ENCODE measurements around the gene RAB3C. TPM values are rescaled to one million over a fixed set of nuclear protein-coding genes. Genes with fewer than 3 reads are reported as not detected.

RAB3C gene
- total RNA-seq, 1 donor from 2014 or later, result 0.45 TPM

DNA sequence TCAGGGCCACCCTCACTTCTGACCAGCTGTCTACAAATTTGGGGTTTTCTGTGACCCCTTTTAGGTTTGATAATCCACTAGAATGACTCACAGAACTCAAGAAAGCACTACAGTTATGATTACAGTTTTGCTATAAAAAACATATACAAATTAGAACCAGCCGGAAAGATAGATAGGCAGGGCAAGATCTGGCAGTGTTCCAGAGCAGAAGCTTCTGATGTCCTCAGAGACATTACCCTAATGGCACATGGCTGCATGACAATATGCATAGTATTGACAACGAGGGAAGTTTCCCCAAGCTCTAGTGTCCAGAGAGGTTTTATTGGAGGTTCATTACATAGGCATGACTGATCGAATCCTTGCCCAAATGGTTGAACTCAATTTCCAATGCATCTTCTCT is 158.1 kb downstream of the RAB3C start:
- no peaks in the 10 kb centered on the region for H3K4me1 ChIP-seq (ENCODE audit: insufficient read depth, low read length)
- no peak overlapping the region for H2AFZ ChIP-seq (ENCODE audit: low read depth, low read length)
- H3K27me3 Mint-ChIP-seq (ENCODE audit: low read depth, unreplicated experiment), result no peaks in the 10 kb centered on the region
- no peak for TF ChIP-seq CTCF (IDR thresholded peaks at IDR 0.05; ENCODE audit: insufficient read depth, low read depth, low read length)
- TF ChIP-seq EZH2 (IDR thresholded peaks at IDR 0.05; ENCODE audit: insufficient read depth, low read length), result no peak
- no peak overlapping the region for H3K4me3 ChIP-seq (ENCODE audit: insufficient read depth, low read depth, low read length)
- FAIRE-seq (no peak), DNase-seq (ENCODE audit: low read depth) (no peak)
- H3K4me1 Mint-ChIP-seq (ENCODE audit: low read depth, unreplicated experiment), result no peaks in the 10 kb centered on the region
- no peaks in the 10 kb centered on the region for H3K36me3 Mint-ChIP-seq (ENCODE audit: low read depth, unreplicated experiment)
- no peaks in the 10 kb centered on the region for H4K20me1 ChIP-seq (ENCODE audit: insufficient read depth, low read length)
- no peaks in the 10 kb centered on the region for H3K79me2 ChIP-seq (ENCODE audit: insufficient read depth, low read length)
- no peaks in the 10 kb centered on the region for H3K9me3 ChIP-seq (ENCODE audit: insufficient read depth, low read depth, low read length)
- H3K4me3 Mint-ChIP-seq (ENCODE audit: unreplicated experiment), result no peak overlapping the region
- no peak overlapping the region for H3K27ac Mint-ChIP-seq (ENCODE audit: unreplicated experiment)
- H3K9ac ChIP-seq (ENCODE audit: low read length), result no peak overlapping the region
- H3K27me3 ChIP-seq (ENCODE audit: insufficient read depth, low read length), result no peaks in the 10 kb centered on the region
- no peak overlapping the region for H3K27ac ChIP-seq (ENCODE audit: low read depth, low read length)
- no peaks in the 10 kb centered on the region for H3K36me3 ChIP-seq (ENCODE audit: insufficient read depth, low read length)
- peaks cover 2% of the 10 kb centered on the region for H3K9me3 Mint-ChIP-seq (ENCODE audit: unreplicated experiment)
- no peak overlapping the region for H3K4me2 ChIP-seq (ENCODE audit: low read length)

- no peaks in the 10 kb centered on the region for H3K4me1 ChIP-seq (ENCODE audit: insufficient read depth, low read length)
- DNase-seq (ENCODE audit: low read depth), result no peak
- no peak overlapping the region for H3K27ac Mint-ChIP-seq (ENCODE audit: unreplicated experiment)
- no peak overlapping the region for H2AFZ ChIP-seq (ENCODE audit: low read depth, low read length)
- H3K27me3 ChIP-seq (ENCODE audit: insufficient read depth, low read length), result no peaks in the 10 kb centered on the region
- no peaks in the 10 kb centered on the region for H3K36me3 Mint-ChIP-seq (ENCODE audit: low read depth, unreplicated experiment)
- H3K79me2 ChIP-seq (ENCODE audit: insufficient read depth, low read length), result no peaks in the 10 kb centered on the region
- no peak for TF ChIP-seq EZH2 (IDR thresholded peaks at IDR 0.05; ENCODE audit: insufficient read depth, low read length)
- no peak for TF ChIP-seq CTCF (IDR thresholded peaks at IDR 0.05; ENCODE audit: insufficient read depth, low read depth, low read length)
- no peak for FAIRE-seq
- H3K9ac ChIP-seq (ENCODE audit: low read length), result no peak overlapping the region
- no peak overlapping the region for H3K27ac ChIP-seq (ENCODE audit: low read depth, low read length)
- H3K4me1 Mint-ChIP-seq (ENCODE audit: low read depth, unreplicated experiment), result no peaks in the 10 kb centered on the region
- H3K4me3 ChIP-seq (ENCODE audit: insufficient read depth, low read depth, low read length), result no peak overlapping the region
- no peaks in the 10 kb centered on the region for H3K9me3 ChIP-seq (ENCODE audit: insufficient read depth, low read depth, low read length)
- H3K4me2 ChIP-seq (ENCODE audit: low read length), result no peak overlapping the region
- no peaks in the 10 kb centered on the region for H4K20me1 ChIP-seq (ENCODE audit: insufficient read depth, low read length)
- no peaks in the 10 kb centered on the region for H3K27me3 Mint-ChIP-seq (ENCODE audit: low read depth, unreplicated experiment)
- no peaks in the 10 kb centered on the region for H3K36me3 ChIP-seq (ENCODE audit: insufficient read depth, low read length)
- peaks cover 2% of the 10 kb centered on the region for H3K9me3 Mint-ChIP-seq (ENCODE audit: unreplicated experiment)
- no peak overlapping the region for H3K4me3 Mint-ChIP-seq (ENCODE audit: unreplicated experiment)
Measured at GRCh38 chr5:58745350-58745749, 162.5 kb downstream of the RAB3C start.

DNA sequence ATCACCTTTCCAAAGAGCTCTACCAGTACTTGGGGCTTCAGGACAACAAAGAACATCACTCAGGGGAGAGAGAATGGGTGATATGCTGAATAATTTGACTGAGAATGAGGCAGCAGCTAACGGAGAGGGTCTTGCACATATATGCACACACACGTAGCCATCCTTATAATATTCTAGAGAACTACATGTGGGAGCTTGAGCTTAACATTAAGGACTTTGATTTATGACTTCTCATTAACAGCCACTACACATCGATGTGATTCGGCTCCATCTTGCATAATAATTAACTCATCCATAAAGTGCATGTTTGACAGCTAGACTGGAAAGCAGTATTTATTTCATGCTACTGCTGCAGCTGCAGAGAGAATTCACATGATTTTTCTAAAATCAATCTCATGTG is 163.4 kb downstream of the RAB3C start:
- H3K4me1 Mint-ChIP-seq (ENCODE audit: low read depth, unreplicated experiment), result no peaks in the 10 kb centered on the region
- Histone ChIP-seq H3K27me3 (ENCODE audit: insufficient read depth, low read length) (no peaks in the 10 kb centered on the region), H3K79me2 (ENCODE audit: insufficient read depth, low read length) (no peaks in the 10 kb centered on the region), H3K27ac (ENCODE audit: low read depth, low read length) (no peak overlapping the region), H3K4me1 (ENCODE audit: insufficient read depth, low read length) (no peaks in the 10 kb centered on the region), H3K4me2 (ENCODE audit: low read length) (no peak overlapping the region), H4K20me1 (ENCODE audit: insufficient read depth, low read length) (no peaks in the 10 kb centered on the region), H3K4me3 (ENCODE audit: insufficient read depth, low read depth, low read length) (no peak overlapping the region), H3K9me3 (ENCODE audit: insufficient read depth, low read depth, low read length) (no peaks in the 10 kb centered on the region), H2AFZ (ENCODE audit: low read depth, low read length) (no peak overlapping the region), H3K9ac (ENCODE audit: low read length) (no peak overlapping the region), H3K36me3 (ENCODE audit: insufficient read depth, low read length) (no peaks in the 10 kb centered on the region)
- TF ChIP-seq CTCF (IDR thresholded peaks at IDR 0.05; ENCODE audit: insufficient read depth, low read depth, low read length) (no peak), EZH2 (IDR thresholded peaks at IDR 0.05; ENCODE audit: insufficient read depth, low read length) (no peak)
- H3K27me3 Mint-ChIP-seq (ENCODE audit: low read depth, unreplicated experiment), result no peaks in the 10 kb centered on the region
- H3K4me3 Mint-ChIP-seq (ENCODE audit: unreplicated experiment), result no peak overlapping the region
- no peaks in the 10 kb centered on the region for H3K36me3 Mint-ChIP-seq (ENCODE audit: low read depth, unreplicated experiment)
- no peak for FAIRE-seq
- peaks cover 2% of the 10 kb centered on the region for H3K9me3 Mint-ChIP-seq (ENCODE audit: unreplicated experiment)
- H3K27ac Mint-ChIP-seq (ENCODE audit: unreplicated experiment), result no peak overlapping the region
- DNase-seq (ENCODE audit: low read depth), result no peak
